ENCODE measurements around the gene TRIL. TPM values are rescaled to one million over a fixed set of nuclear protein-coding genes. Genes with fewer than 3 reads are reported as not detected.

The TRIL gene
- total RNA-seq, 4 donors from 2014 or later = 0.89 to 3.9 (median 1.9) TPM

- intact Hi-C loops (cut with DNase I; ENCODE audit: low total_unique reads) = no loop called here
- no peak for TF ChIP-seq CTCF (IDR thresholded peaks at IDR 0.05)
- TF ChIP-seq POLR2A (IDR thresholded peaks at IDR 0.05) = no peak
- WGBS, 2 donors = 84 to 88% methylated on average over 5 of the region's 5 CpGs
- no peak overlapping the region for H3K4me3 ChIP-seq (ENCODE audit: low read depth, poor library complexity, severe bottlenecking)
- no peak for DNase-seq (ENCODE audit: low spot score in 2 of 2)
Measured at GRCh38 chr7:28908775-28909174, 49.4 kb downstream of the TRIL start.

GRCh38 chr7:28905464-28905863 is 52.7 kb downstream of the TRIL start:
- TF ChIP-seq CTCF (IDR thresholded peaks at IDR 0.05) = no peak
- no peak for TF ChIP-seq POLR2A (IDR thresholded peaks at IDR 0.05)
- 93% methylated on average over 3 of the region's 3 CpGs for WGBS, 2 donors
- intact Hi-C loops (cut with DNase I; ENCODE audit: low total_unique reads) = no loop called here
- no peak overlapping the region for H3K4me3 ChIP-seq (ENCODE audit: low read depth, poor library complexity, severe bottlenecking)
- no peak for DNase-seq (ENCODE audit: low spot score in 2 of 2)

- TF ChIP-seq POLR2A (IDR thresholded peaks at IDR 0.05) (no peak), CTCF (IDR thresholded peaks at IDR 0.05) (no peak)
- 26 to 30% methylated on average over 10 of the region's 10 CpGs for WGBS, 2 donors
- H3K4me3 ChIP-seq (ENCODE audit: low read depth, poor library complexity, severe bottlenecking) = peak overlapping the region; percentile 5
- no peak for DNase-seq (ENCODE audit: low spot score in 2 of 2)
- intact Hi-C loops (cut with DNase I; ENCODE audit: low total_unique reads) = no loop called here
Measured at GRCh38 chr7:28904578-28905048, 53.5 kb downstream of the TRIL start.

GRCh38 chr7:28903730-28904577 is 54.2 kb downstream of the TRIL start:
- no peak for DNase-seq (ENCODE audit: low spot score in 2 of 2)
- H3K4me3 ChIP-seq (ENCODE audit: low read depth, poor library complexity, severe bottlenecking) = peak overlapping the region; percentile 5
- TF ChIP-seq POLR2A (IDR thresholded peaks at IDR 0.05) (no peak), CTCF (IDR thresholded peaks at IDR 0.05) (no peak)
- intact Hi-C loops (cut with DNase I; ENCODE audit: low total_unique reads) = no loop called here
- 19 to 25% methylated on average over 4 of the region's 4 CpGs for WGBS, 2 donors

Other genes starting within 250 kb of the TRIL start
- 10 to 100 TPM in 3 of 4 donors, 1 to 10 TPM in 1; 8.8 to 17.5 (median 12.6) TPM for gene CPVL, start 188.2 kb upstream of the TRIL start, total RNA-seq
- 1 to 10 TPM; 1.0 to 3.8 (median 2.0) TPM for gene CHN2, start 236.4 kb upstream of the TRIL start, total RNA-seq